K562 (cell line): ENCODE results near the gene PSORS1C1.

Experiments used
- NR1H2 ChIP-seq: sonication (generic); formaldehyde crosslinking; IDR thresholded peaks from 2 replicates; pipeline ENCODE4 v1.4.0; 2020; ENCODE audit warnings: mild to moderate bottlenecking, missing genetic modification reagents
- PREB ChIP-seq: sonication (generic); formaldehyde crosslinking; IDR thresholded peaks from 2 replicates; pipeline ENCODE4 v1.8.1; 2023; ENCODE audit warnings: mild to moderate bottlenecking, missing genetic modification reagents
- RB1 ChIP-seq: fragments of 450-650 bp; IDR thresholded peaks from 2 replicates; pipeline ENCODE4 v1.6.1; 2017; ENCODE audit warnings: low read depth, mild to moderate bottlenecking

GRCh38 chr6:31076611-31077010 lies 38.0 kb upstream of the PSORS1C1 start:
- no peak for TF ChIP-seq PREB (CRISPR knock-in tag)
- TF ChIP-seq RB1 = no peak
- no peak for TF ChIP-seq NR1H2
